ENCODE measurements around the gene PCSK7.

- TF ChIP-seq CTCF (IDR thresholded peaks at IDR 0.05) (no peak), POLR2A (IDR thresholded peaks at IDR 0.05) (no peak), EP300 (IDR thresholded peaks at IDR 0.05) (no peak)
Measured at GRCh38 chr11:117189941-117190544, 41.8 kb downstream of the PCSK7 start.
